ENCODE results near the gene NADSYN1.
"Not testable (repeated sequence)": the region's sequence is repeated elsewhere in the genome, so short reads cannot be mapped to it uniquely, and the experiment has no call there.

The NADSYN1 gene

GRCh38 chr11:71495286-71496230 lies 42.6 kb downstream of the NADSYN1 start:
- DNase-seq: no peak

GRCh38 chr11:71496421-71496820 lies 43.4 kb downstream of the NADSYN1 start:
- no peak for DNase-seq

GRCh38 chr11:71498091-71498490 lies 45.1 kb downstream of the NADSYN1 start:
- no peak for DNase-seq

DNA sequence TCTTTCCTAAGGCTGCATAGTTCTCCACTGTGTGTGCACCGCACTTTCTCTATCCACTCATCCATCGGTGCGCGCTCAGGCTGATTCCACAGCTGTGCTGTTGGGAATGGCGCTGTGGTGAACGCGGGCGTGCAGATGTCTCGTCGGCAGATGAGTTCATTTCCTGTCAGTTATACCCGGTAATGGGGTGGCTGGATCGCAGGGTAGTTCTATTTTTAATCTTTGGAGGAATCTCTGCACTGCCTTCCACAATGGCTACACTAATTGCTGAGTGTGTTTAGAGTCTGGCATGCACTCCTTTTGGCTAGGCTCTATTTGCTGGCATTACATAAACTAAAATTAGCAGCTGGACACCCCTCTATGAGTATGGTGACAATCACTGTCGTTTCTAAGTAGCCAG lies 46.1 kb downstream of the NADSYN1 start:
- no peak for DNase-seq

GRCh38 chr11:71499546-71499945 lies 46.5 kb downstream of the NADSYN1 start:
- no peak for DNase-seq

DNA sequence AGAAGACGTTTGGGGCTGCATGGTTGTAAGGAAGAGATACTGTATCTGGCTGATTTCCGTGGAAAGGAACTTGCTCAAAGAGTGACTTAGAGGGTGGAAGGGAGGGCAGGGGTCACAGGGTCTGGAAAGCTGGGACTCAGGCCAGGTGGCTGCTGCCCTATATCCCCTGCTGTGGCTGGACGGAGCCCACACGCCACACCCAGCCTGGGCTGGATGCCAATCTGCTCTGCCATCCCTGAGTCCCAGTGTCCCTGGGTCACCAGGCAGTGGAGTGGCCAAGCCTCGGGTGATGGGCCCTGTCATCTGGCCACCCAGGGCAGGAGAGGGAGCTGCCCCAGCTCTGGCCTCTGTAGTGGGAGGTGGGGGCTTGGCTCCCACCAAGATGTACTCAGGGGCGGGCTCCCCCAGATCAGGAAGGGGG lies 47.6 kb downstream of the NADSYN1 start:
- no peak for DNase-seq

DNA sequence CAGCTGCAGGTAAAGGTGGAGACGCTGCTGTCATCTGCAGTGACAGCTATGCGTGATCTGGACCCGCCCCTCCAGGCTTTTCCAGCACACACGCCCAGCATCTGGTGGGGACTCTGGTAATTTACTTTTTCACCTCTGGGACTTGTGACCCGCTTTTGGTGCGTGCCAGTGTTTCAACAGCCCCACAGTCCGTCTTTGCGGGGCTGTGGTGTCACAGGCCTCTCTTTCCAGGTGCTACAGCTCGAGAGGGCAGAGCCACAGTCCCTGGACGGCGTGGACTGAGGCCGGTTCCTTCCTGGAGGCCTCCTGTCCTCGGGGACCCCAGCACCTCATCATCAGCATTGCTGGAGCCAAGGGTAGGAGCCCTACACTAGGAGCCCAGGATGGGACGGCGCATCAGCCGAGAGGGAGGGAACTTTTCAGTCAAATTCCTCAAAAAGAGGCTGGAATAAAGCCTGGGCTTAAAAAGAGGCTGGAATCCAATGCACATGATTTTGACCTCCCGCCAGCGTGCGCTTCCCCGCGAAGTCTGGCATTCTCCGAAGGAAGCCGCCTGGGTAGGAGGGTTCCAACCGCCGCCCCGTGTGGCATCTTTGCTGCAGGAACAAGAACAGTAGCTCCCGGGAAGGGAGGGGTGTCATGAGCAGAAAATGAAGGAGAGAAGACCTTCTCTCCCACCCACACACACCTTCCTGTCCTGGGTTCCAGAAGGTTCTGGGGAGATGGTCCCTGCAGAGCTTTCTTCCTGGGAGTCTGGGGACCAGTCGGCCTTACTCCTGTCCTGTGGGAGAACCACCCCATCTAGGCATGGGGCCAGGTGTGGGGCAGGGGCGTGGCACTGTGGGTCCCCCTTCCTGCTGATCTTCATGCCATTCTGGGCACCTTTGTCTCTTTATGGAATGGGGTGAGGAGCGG lies 48.3 kb downstream of the NADSYN1 start:
- DNase-seq: no peak

- no peak for DNase-seq
Observed at GRCh38 chr11:71502026-71502425, 49.0 kb downstream of the NADSYN1 start.

DNA sequence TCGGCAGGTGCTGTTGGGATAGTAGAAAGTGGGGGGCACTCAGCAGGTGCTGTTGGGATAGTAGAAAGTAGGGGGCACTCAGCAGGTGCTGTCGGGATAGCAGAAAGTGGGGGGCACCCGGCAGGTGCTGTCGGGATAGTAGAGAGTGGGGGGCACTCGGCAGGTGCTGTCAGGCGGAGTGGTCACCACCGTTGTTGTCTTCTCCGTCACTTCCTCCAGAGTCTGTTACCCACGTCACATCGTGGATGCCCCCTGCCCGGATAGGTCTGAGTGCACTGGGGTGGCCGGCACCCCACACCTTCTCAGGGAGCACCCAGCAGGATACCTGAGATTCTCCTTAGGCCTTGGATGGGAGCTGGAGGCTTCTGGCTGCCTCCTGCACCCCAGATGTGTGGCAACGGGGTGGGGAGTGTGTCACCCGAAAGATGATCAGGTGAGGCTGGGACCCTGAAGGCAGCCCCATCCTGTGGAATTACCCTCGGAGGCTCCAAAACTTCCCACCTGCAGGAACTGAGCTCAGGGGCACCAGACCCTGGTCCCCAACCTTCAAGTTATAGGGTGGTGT lies 50.0 kb downstream of the NADSYN1 start:
- no peak for DNase-seq

DNA sequence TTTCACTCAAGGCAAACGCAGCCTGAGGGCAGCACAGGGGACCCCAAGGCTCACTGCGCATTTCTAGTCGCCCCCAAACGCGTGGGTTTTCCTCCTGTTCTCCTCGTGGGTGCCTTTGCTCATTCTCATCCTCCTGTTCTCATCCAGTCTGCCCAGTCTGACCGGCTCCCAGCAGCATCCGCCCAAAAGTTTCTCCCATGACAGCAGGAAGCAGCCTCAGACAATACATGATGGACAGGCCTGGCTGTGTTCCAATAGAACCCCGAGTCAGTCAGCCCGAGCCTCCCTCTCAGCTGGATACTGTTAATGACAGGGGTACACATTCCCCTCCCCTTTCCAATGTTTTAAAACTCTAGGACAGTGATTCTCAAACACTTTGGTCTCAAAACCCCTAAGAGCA lies 51.5 kb downstream of the NADSYN1 start:
- DNase-seq: no peak

DNA sequence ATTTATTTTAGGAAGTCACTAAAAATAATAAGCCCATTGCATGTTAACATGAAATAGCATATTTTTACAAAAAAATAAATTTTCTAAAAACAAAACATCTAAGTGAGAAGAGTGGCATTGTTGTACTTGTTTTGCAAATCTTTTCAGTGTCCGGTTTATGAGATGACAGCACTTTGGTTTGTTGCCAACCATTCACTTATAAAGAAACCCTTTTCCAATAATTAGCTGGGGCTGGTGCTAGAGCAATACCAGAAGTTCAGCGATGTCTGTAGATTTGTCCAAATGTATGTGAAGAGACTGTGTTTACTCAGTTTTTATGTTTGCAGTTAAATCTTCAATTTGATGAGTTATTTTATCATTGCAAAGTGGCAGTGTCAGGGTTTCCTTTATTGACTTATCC lies 52.0 kb downstream of the NADSYN1 start:
- no peak for DNase-seq

DNA sequence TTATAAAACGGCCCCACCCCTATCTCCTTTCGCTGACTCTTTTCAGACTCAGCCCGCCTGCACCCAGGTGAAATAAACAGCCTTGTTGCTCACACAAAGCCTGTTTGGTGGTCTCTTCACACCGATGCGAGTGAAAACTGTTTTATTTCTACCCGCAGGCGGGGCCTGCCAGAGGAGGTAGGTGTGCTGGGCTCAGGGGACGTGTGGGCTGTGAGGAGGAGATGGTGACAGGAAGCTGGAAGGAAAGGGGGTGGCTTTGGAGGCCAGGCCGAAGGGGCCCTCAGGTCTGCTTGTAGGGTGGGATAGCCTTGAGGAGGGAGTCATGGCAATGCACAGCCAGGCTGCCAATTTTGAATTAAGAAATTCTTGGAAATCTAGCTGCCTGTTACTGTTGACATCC lies 52.8 kb downstream of the NADSYN1 start:
- DNase-seq: no peak

DNA sequence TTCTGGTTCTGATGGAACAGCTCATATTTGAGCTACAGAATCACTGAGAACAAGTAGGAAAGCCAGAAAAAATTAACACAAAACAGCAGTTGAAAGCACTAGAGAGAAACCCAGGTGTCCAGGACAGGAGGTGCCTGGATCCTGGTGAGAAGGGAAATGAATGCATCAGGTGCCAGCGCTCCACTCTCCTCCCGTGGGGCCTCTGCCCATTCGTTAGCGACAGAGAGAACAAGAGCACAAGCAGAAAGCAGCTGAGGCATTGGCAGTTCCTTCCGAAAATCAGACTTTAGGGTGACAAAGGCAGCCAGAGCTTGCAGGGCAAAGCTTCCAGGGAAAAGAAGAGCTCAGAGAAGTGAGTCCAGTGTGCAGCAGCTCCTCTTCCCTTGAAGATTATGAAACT lies 54.1 kb downstream of the NADSYN1 start:
- no peak for DNase-seq

- no peak for DNase-seq
Observed at GRCh38 chr11:71518506-71519471, 65.8 kb downstream of the NADSYN1 start.

DNA sequence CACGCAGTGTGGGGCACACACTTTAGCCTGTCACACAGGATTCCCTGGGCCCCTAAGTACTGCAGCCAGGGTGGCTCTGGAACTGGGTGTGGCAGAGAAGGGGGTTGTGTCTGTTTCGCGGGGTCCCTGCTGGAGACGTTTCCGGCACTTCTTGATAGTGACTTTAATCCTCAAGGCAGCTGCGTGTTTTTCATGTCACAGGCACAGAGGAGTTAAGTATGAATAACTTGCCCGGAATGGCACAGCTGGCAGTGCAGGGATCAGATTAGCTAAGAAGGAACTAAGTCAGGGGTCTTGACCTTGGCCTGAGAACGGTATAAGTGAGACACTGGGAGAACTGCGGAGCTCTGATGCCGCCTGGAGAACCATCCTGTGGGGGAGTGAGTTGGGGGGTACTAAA lies 66.5 kb downstream of the NADSYN1 start:
- no peak for DNase-seq

GRCh38 chr11:71525188-71525937 lies 72.4 kb downstream of the NADSYN1 start:
- DNase-seq: no peak

- no peak for DNase-seq
Observed at GRCh38 chr11:71525938-71526495, 73.0 kb downstream of the NADSYN1 start.

DNA sequence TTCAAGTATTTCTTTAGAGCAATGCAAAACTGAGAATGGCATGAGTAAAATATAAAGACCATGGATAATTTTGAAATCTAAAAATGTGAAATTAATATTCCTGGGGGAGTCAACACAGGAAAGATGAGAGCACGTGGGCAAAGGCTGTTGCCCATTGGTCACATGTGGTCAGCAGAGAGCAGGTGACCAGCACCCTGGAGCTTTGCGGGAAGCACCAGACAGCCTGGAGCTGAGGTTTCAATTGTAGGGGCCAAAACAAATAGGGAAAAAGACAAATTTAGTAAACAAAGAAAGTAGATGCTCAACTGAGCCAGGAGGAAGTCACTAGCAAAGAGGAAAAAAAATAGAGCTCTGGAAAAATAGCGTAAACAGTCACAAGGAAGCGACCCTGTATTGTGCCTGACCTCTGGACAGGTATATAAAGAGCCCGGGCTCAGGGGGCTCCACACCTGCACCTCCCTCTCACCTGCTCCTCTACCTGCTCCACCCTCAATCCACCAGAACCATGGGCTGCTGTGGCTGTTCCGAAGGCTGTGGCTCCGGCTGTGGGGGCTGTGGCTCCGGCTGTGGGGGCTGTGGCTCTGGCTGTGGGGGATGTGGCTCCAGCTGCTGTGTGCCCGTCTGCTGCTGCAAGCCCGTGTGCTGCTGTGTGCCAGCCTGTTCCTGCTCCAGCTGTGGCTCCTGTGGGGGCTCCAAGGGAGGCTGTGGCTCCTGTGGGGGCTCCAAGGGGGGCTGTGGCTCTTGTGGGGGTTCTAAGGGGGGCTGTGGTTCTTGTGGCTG lies 74.0 kb downstream of the NADSYN1 start, which contains the start of gene KRTAP5-7:
TSS of gene KRTAP5-7 (plus strand) at position 472 of the 780 bp plus-strand sequence. CDS start at position 506, 34 bp downstream.
- DNase-seq: not testable (repeated sequence)

- no peak for DNase-seq
Observed at GRCh38 chr11:71527576-71528210, 74.7 kb downstream of the NADSYN1 start.

GRCh38 chr11:71530602-71531001 lies 77.6 kb downstream of the NADSYN1 start:
- DNase-seq: no peak

Data from NCI-H2081 treated with DMSO at 0.1 percent for 48 hours (cell line).